ENCODE results near the gene TET1. TPM values are rescaled to one million over a fixed set of nuclear protein-coding genes. Genes with fewer than 3 reads are reported as not detected.

The TET1 gene
- total and polyA plus RNA-seq, 8 donors = 1.5 to 20.7 (median 15.7) TPM

DNA sequence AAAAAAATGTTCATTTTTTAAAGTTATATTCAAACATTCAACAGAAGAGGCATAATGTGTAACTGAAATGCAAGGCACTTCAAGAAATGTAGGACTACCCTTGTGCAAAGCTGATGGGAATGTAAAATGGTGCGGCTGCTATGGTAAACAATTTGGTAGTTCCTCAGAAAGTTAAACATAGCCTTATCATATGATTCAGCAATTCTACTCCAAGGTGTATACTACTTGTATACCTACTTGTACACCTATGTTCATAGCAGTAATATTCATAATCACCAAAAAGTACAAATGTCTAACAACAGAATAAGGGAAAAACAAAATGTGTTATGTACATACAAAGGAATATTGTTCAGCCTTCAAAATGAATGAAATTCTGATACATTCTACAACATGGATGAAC lies 37.3 kb downstream of the TET1 start:
- Histone ChIP-seq H3K4me1 (peaks cover 13 to 20% of the 10 kb centered on the region in 2 donors), H3K36me3 (no peaks in the 10 kb centered on the region), H3K9me3 (no peaks in the 10 kb centered on the region), H3K4me3 (no peak overlapping the region), H3K27me3 (no peaks in the 10 kb centered on the region), H3K27ac (no peak overlapping the region)
- DNase-seq = no peak
- intact Hi-C loops (cut with DNase I) = no loop called here
- TF ChIP-seq, protein P1, sequence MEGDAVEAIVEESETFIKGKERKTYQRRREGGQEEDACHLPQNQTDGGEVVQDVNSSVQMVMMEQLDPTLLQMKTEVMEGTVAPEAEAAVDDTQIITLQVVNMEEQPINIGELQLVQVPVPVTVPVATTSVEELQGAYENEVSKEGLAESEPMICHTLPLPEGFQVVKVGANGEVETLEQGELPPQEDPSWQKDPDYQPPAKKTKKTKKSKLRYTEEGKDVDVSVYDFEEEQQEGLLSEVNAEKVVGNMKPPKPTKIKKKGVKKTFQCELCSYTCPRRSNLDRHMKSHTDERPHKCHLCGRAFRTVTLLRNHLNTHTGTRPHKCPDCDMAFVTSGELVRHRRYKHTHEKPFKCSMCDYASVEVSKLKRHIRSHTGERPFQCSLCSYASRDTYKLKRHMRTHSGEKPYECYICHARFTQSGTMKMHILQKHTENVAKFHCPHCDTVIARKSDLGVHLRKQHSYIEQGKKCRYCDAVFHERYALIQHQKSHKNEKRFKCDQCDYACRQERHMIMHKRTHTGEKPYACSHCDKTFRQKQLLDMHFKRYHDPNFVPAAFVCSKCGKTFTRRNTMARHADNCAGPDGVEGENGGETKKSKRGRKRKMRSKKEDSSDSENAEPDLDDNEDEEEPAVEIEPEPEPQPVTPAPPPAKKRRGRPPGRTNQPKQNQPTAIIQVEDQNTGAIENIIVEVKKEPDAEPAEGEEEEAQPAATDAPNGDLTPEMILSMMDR (IDR thresholded peaks at IDR 0.05) = no peak
- ATAC-seq = no peak

DNA sequence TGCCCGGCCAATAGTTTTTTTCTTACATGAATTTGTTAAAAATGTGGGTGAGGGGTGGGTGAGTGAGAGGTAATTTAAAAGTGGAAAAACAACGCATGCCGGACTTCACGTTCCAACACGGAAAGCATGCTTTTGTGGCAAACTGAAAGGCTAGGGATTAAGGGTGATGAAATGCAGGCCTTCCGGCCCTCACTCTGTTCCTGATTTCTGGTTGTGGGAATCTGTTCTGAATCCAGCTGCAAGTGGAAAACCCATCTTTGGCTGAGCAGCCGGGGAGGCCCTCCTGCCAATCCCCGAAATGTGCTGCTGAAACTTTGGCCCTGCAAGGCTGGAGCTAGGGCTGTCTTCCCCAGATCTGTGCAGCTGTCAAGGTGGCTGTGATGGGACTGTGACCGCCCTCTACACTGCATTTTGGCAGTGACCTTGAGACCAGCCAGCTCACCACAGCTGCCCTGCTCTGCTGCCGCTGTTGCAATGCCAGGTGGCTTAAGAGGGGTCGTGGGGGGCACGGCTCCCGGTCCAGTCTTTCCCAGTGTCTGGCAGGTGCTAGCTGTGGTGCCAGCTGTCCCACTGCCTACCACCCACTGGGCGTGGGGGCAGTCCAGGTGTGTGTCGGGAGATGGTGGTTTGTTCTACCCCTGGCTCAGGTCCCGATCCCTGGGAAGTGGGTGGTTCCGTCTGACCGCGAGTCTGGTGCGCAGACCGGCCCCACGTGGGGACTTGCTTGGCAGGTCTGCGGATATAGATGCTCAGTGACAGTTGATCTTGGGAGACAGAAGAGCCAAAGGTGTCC lies 39.0 kb downstream of the TET1 start:
- intact Hi-C loops (cut with DNase I) = no loop called here
- Histone ChIP-seq H3K9me3 (no peaks in the 10 kb centered on the region), H3K27ac (no peak overlapping the region), H3K4me1 (peaks cover 13 to 20% of the 10 kb centered on the region in 2 donors), H3K4me3 (peak overlapping the region; percentile 33 to 43), H3K27me3 (no peaks in the 10 kb centered on the region), H3K36me3 (no peaks in the 10 kb centered on the region)
- peak; percentile 18 to 72 (median 42) for DNase-seq
- peak; percentile 33 for ATAC-seq
- TF ChIP-seq, protein P1 (IDR thresholded peaks at IDR 0.05) = no peak

DNA sequence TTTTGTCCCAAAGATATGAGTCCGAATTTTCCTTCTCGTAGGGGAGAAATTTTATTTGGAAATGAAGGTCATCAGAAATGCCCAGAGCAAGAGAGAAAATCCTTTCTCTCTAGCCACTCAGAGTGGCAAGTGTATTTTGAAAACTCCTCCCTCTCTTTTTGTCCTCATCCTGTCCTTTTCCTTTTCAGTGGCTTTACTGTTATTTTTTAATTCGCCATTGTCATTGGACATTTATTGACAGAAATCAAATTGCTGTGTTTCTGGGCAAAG lies 39.6 kb downstream of the TET1 start:
- Histone ChIP-seq H3K36me3 (no peaks in the 10 kb centered on the region), H3K4me3 (peak overlapping the region; percentile 33 to 43), H3K27me3 (no peaks in the 10 kb centered on the region), H3K4me1 (peaks cover 13 to 20% of the 10 kb centered on the region in 2 donors), H3K27ac (no peak overlapping the region), H3K9me3 (no peaks in the 10 kb centered on the region)
- intact Hi-C loops (cut with DNase I) = no loop called here
- no peak for DNase-seq
- TF ChIP-seq, protein P1 (IDR thresholded peaks at IDR 0.05) = no peak
- peak; percentile 17 for ATAC-seq

DNA sequence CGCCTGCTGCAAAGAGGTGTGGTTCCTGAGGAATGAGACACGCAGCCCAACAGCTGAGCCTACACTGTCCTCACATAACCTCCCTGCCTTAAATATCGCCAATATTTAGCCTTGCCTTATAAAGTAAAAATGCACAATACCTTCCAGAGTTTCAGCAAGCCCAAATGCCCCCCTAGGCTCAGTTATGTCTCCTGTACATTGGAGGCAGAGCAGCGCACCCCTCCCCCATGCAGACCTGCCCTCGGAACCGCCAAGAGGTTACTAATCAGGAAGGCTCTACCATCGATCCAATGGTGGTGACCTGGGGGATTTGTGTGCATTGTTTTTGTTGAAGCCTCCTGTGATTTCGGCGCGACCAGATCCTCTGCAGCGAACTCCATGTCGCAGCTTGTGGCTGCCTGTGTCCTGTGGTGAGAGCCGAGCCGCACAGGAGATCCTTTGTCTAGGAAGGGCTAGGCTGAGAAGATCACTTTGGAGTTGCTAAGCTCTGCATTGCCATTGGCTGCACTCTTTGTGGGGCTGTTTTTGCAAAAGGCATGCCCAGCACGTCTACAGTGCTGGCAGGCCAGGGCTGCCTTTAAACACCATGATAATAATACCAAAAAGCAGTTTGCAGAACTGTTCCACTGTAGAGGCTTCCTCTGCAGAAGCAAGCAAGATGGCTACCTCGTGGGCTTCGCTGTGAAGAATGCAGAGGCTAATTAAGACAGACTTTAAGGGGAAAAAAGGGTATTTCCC lies 40.1 kb downstream of the TET1 start:
- peak overlapping the region; percentile 37 to 63 for H3K27ac ChIP-seq
- H3K4me1 ChIP-seq = peaks cover 13 to 20% of the 10 kb centered on the region in 2 donors
- DNase-seq (peak; percentile 61 to 90 (median 78)), ATAC-seq (peak; percentile 93)
- H3K4me3 ChIP-seq = peak overlapping the region; percentile 33 to 43
- intact Hi-C loops (cut with DNase I) = no loop called here
- no peaks in the 10 kb centered on the region for H3K36me3 ChIP-seq
- no peaks in the 10 kb centered on the region for H3K27me3 ChIP-seq
- H3K9me3 ChIP-seq = no peaks in the 10 kb centered on the region
- TF ChIP-seq, protein P1 (IDR thresholded peaks at IDR 0.05) = no peak

DNA sequence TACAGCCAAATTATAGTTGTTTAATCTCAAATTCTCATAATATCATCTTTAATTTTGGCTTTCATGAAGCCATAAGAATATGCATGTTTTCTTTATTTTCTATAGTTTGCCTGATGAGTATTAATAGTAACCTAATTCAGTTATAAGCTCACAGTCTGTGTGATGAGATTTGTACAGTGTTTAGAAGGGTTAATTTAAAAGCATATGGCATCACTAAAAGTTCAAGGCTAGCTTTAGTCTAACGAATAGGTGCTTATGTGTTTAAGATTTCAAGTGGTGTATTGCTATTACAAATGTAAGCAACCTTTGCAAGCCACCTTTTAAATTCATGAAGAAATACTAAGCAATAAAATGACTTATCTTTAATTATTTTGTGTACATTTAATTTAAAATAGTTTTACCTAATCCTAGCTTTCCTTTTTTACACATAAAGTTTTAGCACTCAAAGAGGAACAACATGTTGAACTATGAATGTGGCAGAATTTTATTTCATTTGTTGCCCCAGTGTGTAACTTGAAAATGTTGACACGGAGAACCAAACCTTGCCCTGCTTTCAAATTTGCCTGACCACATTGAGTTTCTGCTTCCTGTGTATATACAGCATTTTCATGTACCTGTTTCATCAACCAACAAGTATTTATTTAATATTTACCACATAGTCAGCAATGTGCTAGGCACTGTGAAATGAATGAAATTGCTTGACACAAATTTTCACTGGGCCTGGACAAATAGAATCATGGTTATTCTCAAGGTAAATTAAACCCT lies 41.5 kb downstream of the TET1 start:
- DNase-seq (no peak), ATAC-seq (no peak)
- no peak overlapping the region for H3K27ac ChIP-seq
- H3K4me3 ChIP-seq = no peak overlapping the region
- peaks cover 13 to 20% of the 10 kb centered on the region in 2 donors for H3K4me1 ChIP-seq
- no peaks in the 10 kb centered on the region for H3K27me3 ChIP-seq
- H3K36me3 ChIP-seq = no peaks in the 10 kb centered on the region
- TF ChIP-seq, protein P1 (IDR thresholded peaks at IDR 0.05) = no peak
- H3K9me3 ChIP-seq = no peaks in the 10 kb centered on the region
- intact Hi-C loops (cut with DNase I) = no loop called here
